Measurements from ENCODE around the gene XAF1.

XAF1 gene, protein sequence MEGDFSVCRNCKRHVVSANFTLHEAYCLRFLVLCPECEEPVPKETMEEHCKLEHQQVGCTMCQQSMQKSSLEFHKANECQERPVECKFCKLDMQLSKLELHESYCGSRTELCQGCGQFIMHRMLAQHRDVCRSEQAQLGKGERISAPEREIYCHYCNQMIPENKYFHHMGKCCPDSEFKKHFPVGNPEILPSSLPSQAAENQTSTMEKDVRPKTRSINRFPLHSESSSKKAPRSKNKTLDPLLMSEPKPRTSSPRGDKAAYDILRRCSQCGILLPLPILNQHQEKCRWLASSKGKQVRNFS

DNA sequence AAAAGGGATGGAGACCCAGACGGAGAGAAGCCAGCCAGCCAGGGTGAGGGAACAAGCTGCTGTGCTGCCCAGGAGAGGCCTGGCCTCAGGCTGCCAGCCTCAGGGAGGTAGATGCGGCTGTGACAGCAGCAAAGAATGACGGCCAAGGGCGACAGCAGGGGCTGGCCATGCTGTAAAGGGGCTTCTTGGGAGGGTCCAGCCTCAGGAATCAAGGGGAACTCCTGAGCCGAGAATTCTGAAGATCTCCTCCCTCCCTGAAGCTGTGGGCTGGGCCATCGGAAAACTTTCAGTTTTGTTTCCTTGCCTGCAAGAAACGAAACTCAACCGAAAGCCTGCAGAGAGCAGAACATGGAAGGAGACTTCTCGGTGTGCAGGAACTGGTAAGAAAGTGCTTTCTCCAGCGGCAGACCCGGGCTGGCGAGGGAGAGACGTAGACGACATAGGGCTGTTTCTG is at the start of gene XAF1:
XAF1 (plus strand) TSS at position 316 of the 454 bp plus-strand sequence; CDS start at position 349, 33 bp downstream.
- H3K4me3 ChIP-seq (ENCODE audit: low read depth, low read length): peak within 1 kb of the TSS; percentile 12
- TF ChIP-seq, protein P1, sequence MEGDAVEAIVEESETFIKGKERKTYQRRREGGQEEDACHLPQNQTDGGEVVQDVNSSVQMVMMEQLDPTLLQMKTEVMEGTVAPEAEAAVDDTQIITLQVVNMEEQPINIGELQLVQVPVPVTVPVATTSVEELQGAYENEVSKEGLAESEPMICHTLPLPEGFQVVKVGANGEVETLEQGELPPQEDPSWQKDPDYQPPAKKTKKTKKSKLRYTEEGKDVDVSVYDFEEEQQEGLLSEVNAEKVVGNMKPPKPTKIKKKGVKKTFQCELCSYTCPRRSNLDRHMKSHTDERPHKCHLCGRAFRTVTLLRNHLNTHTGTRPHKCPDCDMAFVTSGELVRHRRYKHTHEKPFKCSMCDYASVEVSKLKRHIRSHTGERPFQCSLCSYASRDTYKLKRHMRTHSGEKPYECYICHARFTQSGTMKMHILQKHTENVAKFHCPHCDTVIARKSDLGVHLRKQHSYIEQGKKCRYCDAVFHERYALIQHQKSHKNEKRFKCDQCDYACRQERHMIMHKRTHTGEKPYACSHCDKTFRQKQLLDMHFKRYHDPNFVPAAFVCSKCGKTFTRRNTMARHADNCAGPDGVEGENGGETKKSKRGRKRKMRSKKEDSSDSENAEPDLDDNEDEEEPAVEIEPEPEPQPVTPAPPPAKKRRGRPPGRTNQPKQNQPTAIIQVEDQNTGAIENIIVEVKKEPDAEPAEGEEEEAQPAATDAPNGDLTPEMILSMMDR (IDR thresholded peaks at IDR 0.05; ENCODE audit: low read depth, low read length, missing control alignments): no peak
- in situ Hi-C loops (cut with HindIII; ENCODE audit: low sequenced_read_pairs): no loop called here
- no peak for DNase-seq (ENCODE audit: low read depth)

DNA sequence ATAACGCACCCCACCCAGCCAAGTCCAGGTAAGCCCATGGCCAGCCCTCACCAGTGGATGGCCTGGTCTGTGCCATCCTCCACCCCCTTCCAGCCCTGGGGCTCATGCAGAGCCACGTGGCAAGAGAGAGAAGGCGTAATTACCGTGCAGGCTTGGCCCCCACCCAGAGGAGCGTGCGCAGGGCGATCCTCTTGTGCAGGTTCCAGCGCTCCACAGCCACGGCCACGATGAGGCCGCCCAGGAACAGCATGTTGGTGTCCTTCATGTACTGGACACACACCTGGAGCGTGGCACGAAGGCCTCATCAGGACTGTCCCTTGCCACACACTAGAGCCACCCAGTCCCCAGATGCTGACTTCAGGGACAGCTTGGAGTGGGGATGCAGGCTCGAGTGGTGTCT is 49.3 kb upstream of the XAF1 start:
- in situ Hi-C loops (cut with HindIII; ENCODE audit: low sequenced_read_pairs): no loop called here
- TF ChIP-seq, protein P1 (IDR thresholded peaks at IDR 0.05; ENCODE audit: low read depth, low read length, missing control alignments): no peak
- no peak for DNase-seq (ENCODE audit: low read depth)
- no peak overlapping the region for H3K4me3 ChIP-seq (ENCODE audit: low read depth, low read length)

DNA sequence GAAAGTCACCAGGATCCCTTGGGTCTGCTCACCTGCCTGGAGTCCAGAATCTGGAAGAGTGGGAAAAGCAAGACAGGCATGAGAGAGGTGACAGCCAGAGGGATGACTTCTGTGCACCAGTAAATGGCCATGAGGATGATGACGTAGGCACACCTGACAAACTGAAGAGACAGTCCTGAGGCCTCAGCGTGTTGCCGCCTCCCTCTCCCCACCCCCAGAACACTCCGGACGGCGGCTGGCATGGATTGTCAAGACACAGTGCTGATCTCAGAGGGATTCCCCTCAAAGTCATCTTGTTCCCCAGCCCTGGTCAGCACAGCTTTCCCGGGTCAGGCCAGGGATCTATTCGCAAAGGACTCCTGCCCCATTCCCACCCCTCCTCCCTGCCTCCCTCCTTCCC is 48.9 kb upstream of the XAF1 start:
- TF ChIP-seq, protein P1 (IDR thresholded peaks at IDR 0.05; ENCODE audit: low read depth, low read length, missing control alignments): no peak
- no peak for DNase-seq (ENCODE audit: low read depth)
- in situ Hi-C loops (cut with HindIII; ENCODE audit: low sequenced_read_pairs): no loop called here
- H3K4me3 ChIP-seq (ENCODE audit: low read depth, low read length): no peak overlapping the region

DNA sequence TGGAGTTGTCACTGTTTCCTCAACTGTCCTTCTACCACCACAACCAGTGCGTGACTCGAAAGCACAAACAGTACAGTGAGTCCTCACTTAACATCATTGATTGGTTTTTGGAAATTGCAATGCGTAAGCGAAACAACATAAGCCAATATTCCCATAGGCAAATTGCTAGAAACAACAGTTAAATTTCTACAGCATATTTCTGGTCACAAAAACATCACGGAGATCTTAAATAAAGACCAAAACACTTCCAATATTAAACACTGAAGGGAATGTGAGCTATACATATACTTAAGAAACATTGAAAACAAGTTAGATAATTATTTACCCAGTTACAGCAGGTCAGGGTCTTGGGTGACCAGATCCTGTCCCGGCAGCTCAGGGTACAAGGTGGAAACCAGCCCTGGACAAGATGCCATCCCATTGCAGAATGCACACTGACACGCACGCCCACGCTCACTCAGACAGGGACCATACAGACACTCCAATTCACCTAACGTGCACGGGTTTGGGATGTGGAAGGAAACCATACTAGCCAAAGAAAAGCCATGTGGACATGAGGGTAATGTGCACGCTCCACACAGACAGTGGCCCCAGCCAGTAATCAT is 47.4 kb upstream of the XAF1 start:
- H3K4me3 ChIP-seq (ENCODE audit: low read depth, low read length): no peak overlapping the region
- no peak for DNase-seq (ENCODE audit: low read depth)
- in situ Hi-C loops (cut with HindIII; ENCODE audit: low sequenced_read_pairs): no loop called here
- TF ChIP-seq, protein P1 (IDR thresholded peaks at IDR 0.05; ENCODE audit: low read depth, low read length, missing control alignments): no peak

DNA sequence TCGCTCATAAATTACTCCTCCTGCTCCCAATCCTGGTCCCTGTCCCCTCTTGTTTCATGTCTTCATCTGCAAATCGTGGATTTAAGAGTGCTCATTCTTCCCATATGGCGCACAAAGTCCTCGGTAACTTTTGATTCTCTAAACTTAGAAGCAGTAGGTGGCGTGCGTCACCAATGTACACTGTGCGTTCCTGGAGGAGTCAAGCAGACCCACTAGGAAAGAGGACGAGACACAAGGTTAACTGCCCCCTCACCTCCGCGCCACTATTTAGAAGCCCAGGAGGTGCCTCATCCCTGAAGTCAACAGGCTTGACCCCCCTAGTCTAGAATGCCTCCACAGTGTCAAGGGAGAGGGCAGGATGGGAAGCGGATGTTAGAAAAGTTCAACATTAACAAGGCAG is 45.5 kb upstream of the XAF1 start:
- in situ Hi-C loops (cut with HindIII; ENCODE audit: low sequenced_read_pairs): no loop called here
- DNase-seq (ENCODE audit: low read depth): no peak

DNA sequence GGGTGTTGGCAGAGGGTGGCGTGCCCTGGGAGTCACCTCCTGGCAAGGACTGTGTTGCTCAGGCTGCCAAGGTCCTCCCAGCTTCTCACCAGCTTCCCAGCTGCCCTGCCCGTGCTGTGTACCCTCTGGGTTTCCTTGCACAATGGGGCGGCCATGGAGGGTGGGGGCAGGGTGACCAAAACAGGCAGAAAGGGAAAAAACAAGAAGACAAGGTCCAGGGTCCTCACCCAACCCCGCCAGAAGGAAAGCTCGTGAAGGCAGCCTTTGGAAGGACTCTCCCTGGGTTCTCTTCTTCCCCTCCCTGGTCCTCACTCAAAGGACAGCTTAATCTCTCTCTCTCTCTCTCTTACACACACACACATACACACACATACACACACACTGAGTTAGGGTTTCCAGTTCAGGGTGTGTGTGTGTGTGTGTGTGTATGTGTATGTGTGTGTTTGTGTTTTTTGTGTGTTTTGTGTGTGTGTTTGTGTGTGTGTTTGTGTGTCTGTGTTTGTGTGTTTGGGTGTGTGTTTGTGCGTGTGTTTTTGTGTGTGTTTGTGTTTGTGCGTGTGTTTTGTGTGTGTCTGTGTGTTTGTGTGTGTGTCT is 44.7 kb upstream of the XAF1 start:
- H3K4me3 ChIP-seq (ENCODE audit: low read depth, low read length): no peak overlapping the region
- DNase-seq (ENCODE audit: low read depth): no peak
- in situ Hi-C loops (cut with HindIII; ENCODE audit: low sequenced_read_pairs): no loop called here
- TF ChIP-seq, protein P1 (IDR thresholded peaks at IDR 0.05; ENCODE audit: low read depth, low read length, missing control alignments): no peak

More for the DNA sequence above, 45.5 kb upstream of the XAF1 start:
- TF ChIP-seq, protein P1 (IDR thresholded peaks at IDR 0.05; ENCODE audit: low read depth, low read length, missing control alignments): no peak
- no peak overlapping the region for H3K4me3 ChIP-seq (ENCODE audit: low read depth, low read length)

All from astrocyte of the cerebellum (primary cell).